Cardiac muscle cell (in vitro differentiated cells and primary cell): ENCODE measurements around the gene ZIC4. TPM values are rescaled to one million over a fixed set of nuclear protein-coding genes. Genes with fewer than 3 reads are reported as not detected.

Experiments
- DNase-seq, 2 donors: peaks; one replicate each; pipeline versions ENCODE4 v3.0.0 to v3.0.0-alpha.2; 2010 to 2017; ENCODE audit warnings: low read depth in 1 of 2, low spot score in 1 of 2
- H3K27ac ChIP-seq: fragments of 200-600 bp; sonication (generic); 2 replicates; pipeline ENCODE4 v1.5.1; 2016
- H3K27me3 ChIP-seq: fragments of 200-600 bp; sonication (generic); 2 replicates; pipeline ENCODE4 v1.6.0; 2016; ENCODE audit warnings: control low read depth
- H3K36me3 ChIP-seq: fragments of 200-600 bp; sonication (generic); 2 replicates; pipeline ENCODE4 v1.5.1; 2016; ENCODE audit warnings: control low read depth
- H3K4me1 ChIP-seq: fragments of 200-600 bp; sonication (generic); 2 replicates; pipeline ENCODE4 v1.8.1; 2017; ENCODE audit warnings: low read depth, mild to moderate bottlenecking, mixed run types
- H3K4me3 ChIP-seq: fragments of 200-600 bp; sonication (generic); 2 replicates; pipeline ENCODE4 v1.5.1; 2016; ENCODE audit warnings: mild to moderate bottlenecking
- H3K9me3 ChIP-seq: fragments of 200-600 bp; sonication (generic); 2 replicates; pipeline ENCODE4 v1.5.1; 2017; ENCODE audit warnings: low read depth, mild to moderate bottlenecking, control low read depth
- CTCF ChIP-seq: IDR thresholded peaks from 2 replicates; pipeline ENCODE4 v1.5.1; 2012; ENCODE audit warnings: low read depth, mild to moderate bottlenecking, low read length
- polyA plus RNA-seq: library from polyadenylated mRNA; unstranded; fragments of >200 nt; fragmentation: Nextera tagmentation; extraction: Ambion mirVana; gene quantifications from 2 replicates; pipeline ENCODE4 v1.2.1, GENCODE V29; 2016
- total RNA-seq: library from RNA; depleted of rRNA; stranded (reverse); fragments of >200 nt; gene quantifications from 2 replicates; pipeline ENCODE4 v1.2.3, GENCODE V29; 2016

ZIC4 gene
- total and polyA plus RNA-seq, 2 experiments from 2014 or later: not detected

- Histone ChIP-seq H3K27ac (no peak overlapping the region), H3K36me3 (no peaks in the 10 kb centered on the region), H3K9me3 (no peaks in the 10 kb centered on the region), H3K27me3 (peaks cover 100% of the 10 kb centered on the region), H3K4me3 (no peak overlapping the region), H3K4me1 (peaks cover 12% of the 10 kb centered on the region)
- no peak for TF ChIP-seq CTCF
- no peak for DNase-seq
Measured at GRCh38 chr3:147397155-147397874, 9.0 kb downstream of the ZIC4 start.

GRCh38 chr3:147396712-147397046 lies 9.7 kb downstream of the ZIC4 start:
- Histone ChIP-seq H3K36me3 (no peaks in the 10 kb centered on the region), H3K4me3 (no peak overlapping the region), H3K4me1 (peaks cover 12% of the 10 kb centered on the region), H3K27ac (no peak overlapping the region), H3K27me3 (peaks cover 100% of the 10 kb centered on the region), H3K9me3 (no peaks in the 10 kb centered on the region)
- DNase-seq: no peak
- no peak for TF ChIP-seq CTCF

GRCh38 chr3:147395899-147396711 lies 10.2 kb downstream of the ZIC4 start:
- DNase-seq: no peak
- H3K4me1 ChIP-seq: peaks cover 12% of the 10 kb centered on the region
- no peak overlapping the region for H3K4me3 ChIP-seq

GRCh38 chr3:147394884-147395225 lies 11.5 kb downstream of the ZIC4 start:
- Histone ChIP-seq H3K27me3 (peaks cover 100% of the 10 kb centered on the region), H3K36me3 (no peaks in the 10 kb centered on the region), H3K9me3 (no peaks in the 10 kb centered on the region), H3K4me3 (no peak overlapping the region), H3K27ac (no peak overlapping the region), H3K4me1 (peaks cover 12% of the 10 kb centered on the region)
- no peak for DNase-seq
- TF ChIP-seq CTCF: no peak

More at GRCh38 chr3:147395899-147396711, 10.2 kb downstream of the ZIC4 start:
- TF ChIP-seq CTCF: no peak
- Histone ChIP-seq H3K36me3 (no peaks in the 10 kb centered on the region), H3K27ac (no peak overlapping the region), H3K9me3 (no peaks in the 10 kb centered on the region), H3K27me3 (peaks cover 100% of the 10 kb centered on the region)

- TF ChIP-seq CTCF: no peak
- Histone ChIP-seq H3K27me3 (peaks cover 100% of the 10 kb centered on the region), H3K36me3 (no peaks in the 10 kb centered on the region), H3K27ac (no peak overlapping the region), H3K9me3 (no peaks in the 10 kb centered on the region), H3K4me3 (peak overlapping the region; percentile 32), H3K4me1 (peaks cover 12% of the 10 kb centered on the region)
- DNase-seq: no peak
Measured at GRCh38 chr3:147393943-147394883, 12.1 kb downstream of the ZIC4 start.
